ENCODE measurements around the gene HLA-DMA. TPM values are rescaled to one million over a fixed set of nuclear protein-coding genes. Genes with fewer than 3 reads are reported as not detected.

Gene HLA-DMA
- total RNA-seq, 1 experiment from 2014 or later = 22.1 TPM

- Histone ChIP-seq H3F3A (ENCODE audit: insufficient read depth, low read depth) (peaks cover 62% of the 10 kb centered on the region), H3K4me1 (replicated peaks; ENCODE audit: insufficient read depth) (0 out of 2 replicates have a peak, but pooled peaks cover 4% of the 10 kb centered on the region), H3K4me2 (no peak overlapping the region), H4K20me1 (ENCODE audit: insufficient read depth) (peaks cover 46% of the 10 kb centered on the region), H3K36me3 (ENCODE audit: low read depth) (peaks cover 29% of the 10 kb centered on the region), H3K79me2 (ENCODE audit: low read depth) (peaks cover 11% of the 10 kb centered on the region; the same call in 1 of the 2 replicates), H3K4me3 (no peak overlapping the region), H3K27me3 (ENCODE audit: insufficient read depth, low read depth) (0 out of 2 replicates have a peak, but pooled peaks cover 16% of the 10 kb centered on the region), H3K27ac (no peak overlapping the region), H3K9me2 (ENCODE audit: insufficient read depth) (no peaks in the 10 kb centered on the region), H2AFZ (no peak overlapping the region), H3K9me3 (ENCODE audit: insufficient read depth, low read depth) (no peaks in the 10 kb centered on the region)
- BruUV-seq (replicated peaks) = no TSS peak
- no peak for DNase-seq
- TF ChIP-seq EZH2 (IDR thresholded peaks at IDR 0.05; ENCODE audit: low read depth) = no peak
- TF ChIP-seq CTCF (conservative IDR thresholded peaks at IDR 0.05) = no peak
- intact Hi-C loops (cut with micrococcal nuclease; ENCODE audit: unreplicated experiment) = no loop called here
- CTCF ChIA-PET = interaction anchor here (0.5 to 2.5 kb wide), 4 partner anchors 16 to 145 kb away, joined by 3 to 31 read pairs (median 18); partner anchors contain the start of genes HLA-DMA and TAP2
- POLR2A ChIA-PET (ENCODE audit: unreplicated experiment) = interaction anchor here (0.7 to 1.8 kb wide), 2 partner anchors 12 to 117 kb away, joined by 6 to 20 read pairs; no protein-coding TSS in a partner anchor
Observed at GRCh38 chr6:32983493-32983848, 30.6 kb upstream of the HLA-DMA start.

- no peak for DNase-seq
- Histone ChIP-seq H3K9me2 (ENCODE audit: insufficient read depth) (no peaks in the 10 kb centered on the region), H3K36me3 (ENCODE audit: low read depth) (peaks cover 35% of the 10 kb centered on the region), H3K79me2 (ENCODE audit: low read depth) (peaks cover 17% of the 10 kb centered on the region), H2AFZ (no peak overlapping the region), H3K4me3 (no peak overlapping the region), H3K27me3 (ENCODE audit: insufficient read depth, low read depth) (0 out of 2 replicates have a peak, but pooled peaks cover 15% of the 10 kb centered on the region), H3K9me3 (ENCODE audit: insufficient read depth, low read depth) (no peaks in the 10 kb centered on the region), H3K4me1 (replicated peaks; ENCODE audit: insufficient read depth) (0 out of 2 replicates have a peak, but pooled peaks cover 4% of the 10 kb centered on the region), H4K20me1 (ENCODE audit: insufficient read depth) (peaks cover 52% of the 10 kb centered on the region), H3K27ac (no peak overlapping the region; the same call in 1 of the 2 replicates), H3K4me2 (no peak overlapping the region), H3F3A (ENCODE audit: insufficient read depth, low read depth) (peaks cover 68% of the 10 kb centered on the region)
- CTCF ChIA-PET = interaction anchor here (2.5 kb wide), 1 partner anchor 49 kb away, joined by 31 read pairs; no protein-coding TSS in a partner anchor
- TF ChIP-seq CTCF (conservative IDR thresholded peaks at IDR 0.05) (no peak), EZH2 (IDR thresholded peaks at IDR 0.05; ENCODE audit: low read depth) (no peak)
- BruUV-seq (replicated peaks) = no TSS peak
- intact Hi-C loops (cut with micrococcal nuclease; ENCODE audit: unreplicated experiment) = no loop called here
- POLR2A ChIA-PET (ENCODE audit: unreplicated experiment) = interaction anchor here (0.6 to 1.8 kb wide), 4 partner anchors 11 to 134 kb away, joined by 3 to 20 read pairs (median 6); partner anchors contain the start of gene HLA-DMA
Observed at GRCh38 chr6:32982702-32983492, 30.0 kb upstream of the HLA-DMA start.

GRCh38 chr6:32982084-32982701, 29.3 kb upstream of the HLA-DMA start:
- intact Hi-C loops (cut with micrococcal nuclease; ENCODE audit: unreplicated experiment) = no loop called here
- peaks cover 59% of the 10 kb centered on the region for H4K20me1 ChIP-seq (ENCODE audit: insufficient read depth)
- no peak for DNase-seq
- ChIA-PET CTCF (no interaction called here), POLR2A (ENCODE audit: unreplicated experiment) (interaction anchor here (0.6 to 0.9 kb wide), 3 partner anchors 10 to 135 kb away, joined by 3 to 8 read pairs (median 5); partner anchors contain the start of gene HLA-DMA)
- H3K79me2 ChIP-seq (ENCODE audit: low read depth) = peaks cover 24% of the 10 kb centered on the region
- TF ChIP-seq EZH2 (IDR thresholded peaks at IDR 0.05; ENCODE audit: low read depth) = no peak
- no peak for TF ChIP-seq CTCF (conservative IDR thresholded peaks at IDR 0.05)
- peaks cover 41% of the 10 kb centered on the region for H3K36me3 ChIP-seq (ENCODE audit: low read depth)
- H3F3A ChIP-seq (ENCODE audit: insufficient read depth, low read depth) = peaks cover 75% of the 10 kb centered on the region
- H3K4me1 ChIP-seq (replicated peaks; ENCODE audit: insufficient read depth) = 0 out of 2 replicates have a peak, but pooled peaks cover 4% of the 10 kb centered on the region
- no peak overlapping the region for H3K4me2 ChIP-seq
- no peaks in the 10 kb centered on the region for H3K9me3 ChIP-seq (ENCODE audit: insufficient read depth, low read depth)
- no peak overlapping the region for H2AFZ ChIP-seq
- H3K27ac ChIP-seq = no peak overlapping the region; the same call in 1 of the 2 replicates
- H3K27me3 ChIP-seq (ENCODE audit: insufficient read depth, low read depth) = 0 out of 2 replicates have a peak, but pooled peaks cover 8% of the 10 kb centered on the region
- BruUV-seq (replicated peaks) = no TSS peak
- no peak overlapping the region for H3K4me3 ChIP-seq
- no peaks in the 10 kb centered on the region for H3K9me2 ChIP-seq (ENCODE audit: insufficient read depth)

Data from PC-9 (cell line).